GM21528 (cell line): ENCODE data around the gene RNF13.
"Not testable (repeated sequence)": the region's sequence is repeated elsewhere in the genome, so short reads cannot be mapped to it uniquely, and the experiment has no call there.

ENCODE experiments used
- ATAC-seq: cut with Tn5 transposase; IDR thresholded peaks from one replicate; pipeline ENCODE4 v1.9.1; 2021; ENCODE audit warnings: mild to moderate bottlenecking, moderate library complexity; ENCODE audit not compliant: unreplicated experiment, low FRiP score

The RNF13 gene

GRCh38 chr3:149833241-149833640 lies 20.2 kb downstream of the RNF13 start:
- ATAC-seq, result no peak

DNA sequence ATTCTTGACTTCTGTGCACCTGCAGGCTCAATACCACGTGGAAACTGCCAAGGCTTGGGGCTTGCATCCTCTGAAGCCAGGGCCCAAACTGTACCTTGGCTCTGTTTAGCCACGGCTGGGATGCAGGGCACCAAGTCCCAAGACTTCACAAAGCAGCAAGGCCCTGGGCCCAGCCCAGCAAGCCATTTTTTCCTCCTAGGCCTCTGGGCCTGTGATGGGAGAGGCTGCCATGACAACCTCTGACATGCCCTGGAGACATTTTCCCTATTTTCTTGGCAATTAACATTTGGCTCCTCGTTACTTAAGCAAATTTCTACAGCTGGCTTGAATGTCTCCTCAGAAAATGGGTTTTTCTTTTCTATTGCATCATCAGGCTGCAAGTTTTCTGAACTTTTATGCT lies 25.5 kb downstream of the RNF13 start:
- not testable (repeated sequence) for ATAC-seq

DNA sequence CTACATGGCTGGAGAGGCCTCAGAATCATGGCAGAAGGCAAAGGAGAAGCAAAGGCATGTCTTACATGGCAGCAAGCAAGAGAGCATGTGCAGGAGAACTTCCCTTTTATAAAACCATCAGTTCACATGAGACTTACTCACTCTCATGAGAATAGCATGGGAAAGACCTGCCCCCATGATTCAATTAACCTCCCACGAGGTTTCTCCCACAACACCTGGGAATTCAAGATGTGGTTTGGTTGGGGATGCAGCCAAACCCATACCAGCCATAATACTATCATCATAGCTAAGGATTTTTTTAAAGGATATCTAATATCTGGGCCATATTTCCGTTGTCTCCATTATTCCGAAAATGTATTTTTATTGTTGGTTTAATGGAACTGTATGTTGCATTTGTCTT lies 26.5 kb downstream of the RNF13 start:
- not testable (repeated sequence) for ATAC-seq

- no peak for ATAC-seq
Observed at GRCh38 chr3:149839896-149840295, 26.9 kb downstream of the RNF13 start.

DNA sequence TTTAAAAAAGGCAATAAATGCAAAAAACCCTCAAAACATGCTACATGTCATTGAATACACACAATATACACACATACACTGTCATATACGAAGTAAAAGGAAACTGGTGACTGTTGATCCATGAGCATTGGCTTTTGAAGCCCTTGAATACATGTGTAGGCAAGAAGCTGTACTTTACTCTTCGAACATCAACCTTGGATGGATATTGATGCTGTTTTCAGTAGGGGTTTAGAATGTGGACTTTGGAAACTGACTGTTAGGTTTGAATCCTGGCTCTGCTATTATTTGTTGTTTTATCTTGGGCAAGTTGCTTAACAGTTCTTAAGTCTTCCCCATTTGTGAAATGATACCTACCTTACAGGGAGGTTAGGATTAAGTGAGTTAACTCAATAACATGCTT lies 30.5 kb downstream of the RNF13 start:
- no peak for ATAC-seq

GRCh38 chr3:149844091-149844490 lies 31.1 kb downstream of the RNF13 start:
- no peak for ATAC-seq

DNA sequence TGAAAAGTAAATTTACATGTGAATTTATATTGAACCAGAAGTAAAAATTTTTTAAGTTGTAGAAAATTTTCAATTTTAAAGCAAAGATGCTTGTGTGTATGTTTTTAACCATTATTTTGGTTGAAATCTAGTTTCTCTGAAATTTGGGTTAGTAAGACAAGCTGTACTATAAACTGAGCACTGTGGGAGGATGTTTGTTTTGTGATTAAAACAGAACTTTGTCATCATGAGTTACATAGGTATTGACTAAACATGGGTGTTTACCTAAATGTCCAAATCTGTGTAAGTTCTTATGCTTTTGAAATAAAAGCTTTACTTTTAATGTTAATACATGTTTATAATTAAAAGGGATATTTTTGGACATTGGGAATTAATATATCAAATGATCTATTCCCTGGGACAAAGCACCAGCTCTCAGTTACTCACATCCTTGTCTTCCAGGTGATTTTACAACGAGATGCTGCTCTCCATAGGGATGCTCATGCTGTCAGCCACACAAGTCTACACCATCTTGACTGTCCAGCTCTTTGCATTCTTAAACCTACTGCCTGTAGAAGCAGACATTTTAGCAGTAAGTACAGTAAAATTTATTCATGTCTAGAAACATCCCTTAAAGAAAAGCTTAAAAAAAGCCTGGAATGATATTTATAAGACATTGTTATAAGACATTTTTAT lies 32.7 kb downstream of the RNF13 start:
- no peak for ATAC-seq

- ATAC-seq, result no peak
Observed at GRCh38 chr3:149848238-149848637, 35.2 kb downstream of the RNF13 start.

- ATAC-seq, result no peak
Observed at GRCh38 chr3:149848688-149849087, 35.7 kb downstream of the RNF13 start.

DNA sequence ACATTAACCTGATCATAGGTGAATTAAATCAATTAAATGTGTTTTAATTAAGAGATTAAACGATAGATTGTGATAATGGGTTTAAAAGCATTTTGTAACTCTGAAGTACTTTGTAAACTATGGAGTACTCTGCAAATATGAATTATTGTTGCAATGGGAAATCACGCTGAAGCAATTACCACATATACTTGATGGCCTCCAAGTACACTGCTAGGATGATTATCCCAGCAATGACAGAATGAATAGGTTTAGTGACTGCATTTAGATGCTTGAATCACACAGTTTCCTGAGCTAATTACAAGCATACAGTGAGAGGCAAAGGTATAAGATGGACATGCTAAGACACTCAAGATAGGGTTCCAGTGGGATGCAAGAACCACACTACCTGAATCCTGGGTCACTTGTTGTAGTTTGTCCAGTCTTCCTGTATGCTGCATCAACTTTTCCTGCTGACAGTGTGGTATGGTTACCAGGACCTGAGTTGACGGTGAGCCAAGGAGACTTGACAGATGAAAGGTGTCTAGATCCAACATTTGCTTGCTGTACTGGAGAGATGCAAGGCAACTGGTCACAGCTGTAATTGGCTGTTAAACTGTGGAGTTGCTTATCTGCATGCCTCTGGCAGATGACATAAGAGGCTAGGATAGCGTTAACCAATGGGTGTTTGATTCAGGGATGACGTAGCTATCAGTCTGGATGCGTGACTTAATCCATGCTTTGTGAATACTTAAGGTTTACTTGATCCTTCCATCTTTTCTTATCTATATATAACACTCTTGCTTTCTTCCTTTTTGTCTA lies 38.0 kb downstream of the RNF13 start:
- ATAC-seq, result no peak

DNA sequence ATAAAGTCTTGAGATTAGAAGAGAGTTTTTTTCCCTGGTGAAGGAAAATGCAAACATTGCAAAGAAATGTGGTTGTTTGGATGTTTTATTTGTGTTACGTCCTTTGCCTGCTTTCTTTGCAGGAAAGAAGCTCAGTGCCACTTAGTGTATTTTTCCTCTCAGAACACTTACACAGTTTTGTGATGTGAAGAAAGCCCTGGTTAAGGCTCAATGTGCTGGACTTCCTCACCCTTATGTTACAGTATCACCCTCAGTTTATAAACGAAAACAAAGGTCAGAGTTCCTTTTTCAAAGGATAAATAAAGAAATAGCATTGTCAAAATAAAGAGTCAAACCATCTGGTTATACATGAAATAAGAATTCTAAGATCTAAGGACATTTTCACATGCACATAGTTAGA lies 45.9 kb downstream of the RNF13 start:
- no peak for ATAC-seq

GRCh38 chr3:149860881-149861280 lies 47.9 kb downstream of the RNF13 start:
- no peak for ATAC-seq

- no peak for ATAC-seq
Observed at GRCh38 chr3:149867563-149867962, 54.5 kb downstream of the RNF13 start.

DNA sequence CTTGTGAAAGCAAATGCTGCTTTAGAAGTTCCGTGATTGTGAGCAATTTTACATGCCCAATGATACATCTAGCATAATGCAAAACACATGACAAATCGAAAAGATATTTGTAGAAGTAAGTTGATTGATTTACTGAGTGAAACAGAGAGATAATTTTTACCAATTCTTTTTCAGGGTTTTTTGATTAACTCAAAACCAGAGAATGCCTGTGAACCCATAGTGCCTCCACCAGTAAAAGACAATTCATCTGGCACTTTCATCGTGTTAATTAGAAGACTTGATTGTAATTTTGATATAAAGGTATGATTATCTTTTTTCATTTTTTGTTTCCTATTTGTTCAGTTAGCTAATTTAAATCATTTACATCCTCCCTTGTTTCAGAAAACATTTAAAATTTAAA lies 58.8 kb downstream of the RNF13 start:
- no peak for ATAC-seq

DNA sequence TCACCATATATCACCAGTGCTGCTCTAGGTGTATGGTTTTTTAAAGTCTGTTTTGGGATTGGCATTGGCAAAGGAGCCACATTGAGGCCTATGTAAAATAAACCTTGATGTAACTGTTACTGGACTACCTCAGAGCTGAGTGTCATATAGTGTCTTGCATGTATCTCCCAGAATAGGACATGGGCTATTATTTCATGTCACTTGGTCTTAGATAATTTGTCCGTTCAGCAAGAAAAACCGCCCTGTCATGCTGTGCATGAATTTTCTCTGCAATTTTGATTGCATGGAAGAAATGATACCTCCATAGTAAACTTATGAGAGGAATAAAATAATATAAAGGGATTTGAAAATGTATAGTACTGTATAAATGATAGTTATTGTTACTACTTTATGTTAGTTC lies 59.6 kb downstream of the RNF13 start:
- no peak for ATAC-seq

DNA sequence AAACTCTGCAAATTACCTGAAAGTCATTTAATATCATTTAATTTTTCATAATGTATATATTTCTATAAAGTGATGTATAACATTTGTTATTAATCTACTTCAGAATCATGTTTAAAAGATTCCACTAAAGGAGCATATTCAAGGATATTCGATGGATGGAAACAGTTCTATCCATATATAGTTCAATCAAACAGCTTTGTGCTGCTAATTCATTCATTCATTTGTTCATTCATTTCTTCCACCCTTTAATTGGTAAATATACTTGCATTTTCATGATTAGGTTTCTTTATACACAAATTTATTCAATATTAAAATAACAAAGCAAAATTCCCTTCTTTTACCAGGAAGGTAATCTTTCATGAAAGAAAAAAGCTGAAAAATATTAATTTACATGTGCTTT lies 64.7 kb downstream of the RNF13 start:
- ATAC-seq, result no peak

DNA sequence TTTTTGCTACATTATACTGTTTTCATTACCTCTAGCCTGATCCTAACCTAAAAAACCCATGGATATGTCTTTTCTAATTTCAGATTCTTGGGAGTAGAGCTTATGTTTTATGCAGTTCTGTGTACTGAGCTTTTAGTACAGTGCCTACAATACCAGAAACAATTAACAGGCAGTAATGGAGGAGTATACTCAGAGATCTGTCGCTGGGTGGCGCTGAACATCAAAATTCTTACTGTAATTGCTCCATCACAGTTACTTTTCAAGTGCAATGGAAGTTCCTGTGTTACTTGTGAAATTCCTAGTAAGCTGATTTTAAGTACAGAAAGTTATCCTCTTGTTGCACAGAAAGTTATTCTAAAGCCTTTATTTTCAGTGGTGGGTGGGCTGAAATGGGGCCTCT lies 66.9 kb downstream of the RNF13 start:
- ATAC-seq, result no peak

DNA sequence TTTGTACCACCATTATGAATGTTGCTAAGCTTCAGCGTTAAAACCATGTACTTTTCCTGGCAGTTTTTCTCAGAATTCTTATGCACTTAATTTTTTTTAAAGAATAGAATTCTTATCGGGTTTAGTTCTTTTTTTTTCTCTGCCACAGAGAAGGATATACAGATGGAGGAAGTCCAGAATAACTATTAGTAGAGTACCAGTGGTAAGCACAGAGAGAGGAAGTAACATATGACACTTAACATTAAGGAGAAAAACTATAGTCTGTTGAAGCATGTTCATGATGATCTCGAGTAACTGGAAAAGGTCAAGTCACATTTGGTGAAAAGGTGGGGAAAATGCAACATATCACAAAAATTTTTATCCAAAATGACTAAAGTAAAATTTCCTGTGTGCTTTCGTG lies 68.9 kb downstream of the RNF13 start:
- ATAC-seq, result no peak

- ATAC-seq, result no peak
Observed at GRCh38 chr3:149883134-149883533, 70.1 kb downstream of the RNF13 start.

DNA sequence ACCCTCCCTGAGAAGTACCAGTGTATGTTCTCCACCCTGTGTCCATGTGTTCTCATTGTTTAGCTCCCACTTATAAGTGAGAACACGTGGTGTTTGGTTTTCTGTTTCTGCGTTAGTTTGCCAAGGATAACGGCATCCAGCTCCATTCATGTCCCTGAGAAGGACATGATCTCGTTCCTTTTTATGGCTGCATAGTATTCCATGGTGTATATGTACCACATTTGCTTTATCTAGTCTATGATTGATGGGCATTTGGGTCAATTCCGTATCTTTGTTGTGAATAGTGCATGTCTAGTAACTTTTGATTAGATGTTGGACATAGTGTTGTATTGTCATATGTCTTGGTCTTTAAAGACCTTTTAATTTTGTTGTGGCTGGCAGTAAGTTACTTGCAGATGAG lies 70.8 kb downstream of the RNF13 start:
- not testable (repeated sequence) for ATAC-seq

DNA sequence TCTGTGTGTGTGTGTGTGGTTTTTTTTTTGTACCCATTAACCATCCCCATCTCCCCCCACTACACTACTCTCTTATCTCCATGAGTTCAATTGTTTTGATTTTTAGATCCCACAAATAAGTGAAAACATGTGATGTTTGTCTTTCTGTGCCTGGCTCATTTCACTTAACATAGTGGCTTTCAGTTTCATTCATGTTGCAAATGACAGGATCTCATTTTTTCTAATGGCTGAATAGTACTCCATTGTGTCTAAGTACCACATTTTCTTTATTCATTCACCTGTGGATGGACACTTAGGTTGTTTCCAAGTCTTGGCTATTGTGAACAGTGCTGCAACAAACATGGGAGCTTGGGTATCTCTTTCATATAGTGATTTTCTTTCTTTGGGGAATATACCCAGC lies 71.8 kb downstream of the RNF13 start:
- not testable (repeated sequence) for ATAC-seq

GRCh38 chr3:149886957-149887356 lies 73.9 kb downstream of the RNF13 start:
- no peak for ATAC-seq
